Ishikawa (cell line): ENCODE data around the gene SPTA1.

Source experiments
- CEBPB ChIP-seq: IDR thresholded peaks from 2 replicates; pipeline ENCODE4 v1.6.1; 2012
- CREB1 ChIP-seq: IDR thresholded peaks from 2 replicates; pipeline ENCODE4 v1.6.1; 2012; ENCODE audit warnings: low read depth
- EGR1 ChIP-seq: IDR thresholded peaks from 2 replicates; pipeline ENCODE4 v1.6.1; 2012
- EP300 ChIP-seq: IDR thresholded peaks from 2 replicates; pipeline ENCODE4 v1.6.1; 2012; ENCODE audit warnings: borderline replicate concordance
- FOXM1 ChIP-seq: IDR thresholded peaks from 2 replicates; pipeline ENCODE4 v1.6.1; 2012; ENCODE audit warnings: low read depth, borderline replicate concordance
- NFIC ChIP-seq: IDR thresholded peaks from 2 replicates; pipeline ENCODE4 v1.6.1; 2012
- RAD21 ChIP-seq: IDR thresholded peaks from 2 replicates; pipeline ENCODE4 v1.6.1; 2012; ENCODE audit warnings: low read depth
- REST ChIP-seq: IDR thresholded peaks from 2 replicates; pipeline ENCODE4 v1.6.1; 2012; ENCODE audit warnings: low read depth, mild to moderate bottlenecking
- TAF1 ChIP-seq: IDR thresholded peaks from 2 replicates; pipeline ENCODE4 v1.6.1; 2012; ENCODE audit warnings: low read depth, mild to moderate bottlenecking
- TCF12 ChIP-seq: IDR thresholded peaks from 2 replicates; pipeline ENCODE4 v1.6.1; 2012; ENCODE audit warnings: low read depth
- TEAD4 ChIP-seq: IDR thresholded peaks from 2 replicates; pipeline ENCODE4 v1.6.1; 2012
- USF1 ChIP-seq: IDR thresholded peaks from 2 replicates; pipeline ENCODE4 v1.6.1; 2012
- YY1 ChIP-seq: IDR thresholded peaks from 2 replicates; pipeline ENCODE4 v1.6.1; 2012; ENCODE audit warnings: low read depth
- ZBTB7A ChIP-seq: IDR thresholded peaks from 2 replicates; pipeline ENCODE4 v1.6.1; 2012; ENCODE audit warnings: low read depth
- TF ChIP-seq, protein P1 (sequence below): IDR thresholded peaks from 2 replicates; pipeline ENCODE4 v1.6.1; 2012

Gene SPTA1

DNA sequence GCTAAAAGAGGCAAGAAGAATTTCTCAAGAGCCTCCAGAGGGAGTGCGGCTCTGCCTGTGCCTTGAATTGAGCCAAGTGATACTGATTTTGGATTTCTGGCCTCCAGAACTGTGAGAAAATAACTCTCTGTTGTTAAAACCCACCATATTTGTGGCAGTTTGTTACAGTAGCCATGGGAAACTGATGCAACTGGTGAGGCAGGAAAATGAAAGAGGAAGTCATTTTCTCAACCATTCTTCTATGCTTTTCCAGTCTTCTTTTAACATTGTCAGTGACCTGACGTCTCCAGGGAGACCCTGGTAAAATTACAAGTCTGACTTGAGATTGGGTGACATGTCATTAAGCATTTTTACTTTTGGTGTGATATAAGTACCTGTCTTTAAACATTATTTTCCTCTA is 121.9 kb downstream of the SPTA1 start:
- TF ChIP-seq EP300: no peak
- TF ChIP-seq, protein P1, sequence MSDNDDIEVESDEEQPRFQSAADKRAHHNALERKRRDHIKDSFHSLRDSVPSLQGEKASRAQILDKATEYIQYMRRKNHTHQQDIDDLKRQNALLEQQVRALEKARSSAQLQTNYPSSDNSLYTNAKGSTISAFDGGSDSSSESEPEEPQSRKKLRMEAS: no peak
- no peak for TF ChIP-seq TAF1
- TF ChIP-seq TCF12: no peak
- no peak for TF ChIP-seq YY1
- TF ChIP-seq TEAD4: no peak
- no peak for TF ChIP-seq ZBTB7A
- TF ChIP-seq CEBPB: no peak
- TF ChIP-seq EGR1: no peak
- no peak for TF ChIP-seq FOXM1

GRCh38 chr1:158563853-158564252 is 122.7 kb downstream of the SPTA1 start:
- TF ChIP-seq EP300 (no peak), CEBPB (no peak), TCF12 (no peak), RAD21 (no peak), TAF1 (no peak), CREB1 (no peak), FOXM1 (no peak), YY1 (no peak), USF1 (no peak), ZBTB7A (no peak), TEAD4 (no peak), REST (no peak), EGR1 (no peak), NFIC (no peak)
- TF ChIP-seq, protein P1: no peak
